Subcutaneous abdominal adipose tissue (tissue), 5 donors: ENCODE data around the gene TBCC.
A peak's percentile ranks its signal among the peaks of the same experiment; 100 is the strongest.
"Not testable (repeated sequence)": the region's sequence is repeated elsewhere in the genome, so short reads cannot be mapped to it uniquely, and the experiment has no call there.

ENCODE experiments used
- H3K27ac ChIP-seq: one replicate; pipeline ENCODE4 v1.7.0; 2013; ENCODE audit warnings: low read depth, mild to moderate bottlenecking, inconsistent platforms, low read length, moderate library complexity
- H3K27me3 ChIP-seq, 5 donors: one replicate each; pipeline ENCODE4 v1.7.0; 2013; ENCODE audit warnings: low read length in 5 of 5, inconsistent platforms in 1 of 5; ENCODE audit not compliant: control insufficient read depth in 5 of 5, insufficient read depth in 4 of 5
- H3K36me3 ChIP-seq, 5 donors: one replicate each; pipeline ENCODE4 v1.7.0; 2013; ENCODE audit warnings: low read length in 5 of 5; ENCODE audit not compliant: control insufficient read depth in 5 of 5, insufficient read depth in 5 of 5
- H3K4me1 ChIP-seq, 5 donors: one replicate each; pipeline ENCODE4 v1.7.0; 2013; ENCODE audit warnings: low read length in 5 of 5, mild to moderate bottlenecking in 3 of 5, moderate library complexity in 1 of 5; ENCODE audit not compliant: control insufficient read depth in 5 of 5, insufficient read depth in 5 of 5
- H3K4me3 ChIP-seq, 5 donors: one replicate each; pipeline ENCODE4 v1.7.0; 2013; ENCODE audit warnings: low read length in 5 of 5, low read depth in 1 of 5
- H3K9ac ChIP-seq, 5 donors: one replicate each; pipeline ENCODE4 v1.7.0; 2013; ENCODE audit warnings: low read length in 5 of 5, mild to moderate bottlenecking in 4 of 5, moderate library complexity in 3 of 5
- H3K9me3 ChIP-seq, 5 donors: one replicate each; pipeline ENCODE4 v1.7.0; 2013; ENCODE audit warnings: low read length in 5 of 5; ENCODE audit not compliant: control insufficient read depth in 5 of 5
- donor health status: healthy.
- donor health status: healthy.
- donor health status: healthy.
- donor health status: healthy.
- donor health status: healthy.

The TBCC gene

GRCh38 chr6:42735976-42736375, 9.9 kb downstream of the TBCC start:
- no peak overlapping the region for H3K27ac ChIP-seq
- peak overlapping the region in 1 of 5 donors; percentile 26 for H3K9ac ChIP-seq
- no peaks in the 10 kb centered on the region for H3K9me3 ChIP-seq
- no peak overlapping the region for H3K4me3 ChIP-seq
- H3K27me3 ChIP-seq = peaks cover 0 to 5% (median 0%) of the 10 kb centered on the region in 5 donors
- H3K4me1 ChIP-seq = no peaks in the 10 kb centered on the region
- no peaks in the 10 kb centered on the region for H3K36me3 ChIP-seq

- not testable (repeated sequence) for H3K36me3 ChIP-seq, H3K9ac ChIP-seq, H3K4me1 ChIP-seq, H3K9me3 ChIP-seq, H3K27ac ChIP-seq, H3K4me3 ChIP-seq, H3K27me3 ChIP-seq
Measured at GRCh38 chr6:42733867-42734481, 11.9 kb downstream of the TBCC start.

- Histone ChIP-seq H3K36me3 (no peaks in the 10 kb centered on the region), H3K27ac (no peak overlapping the region), H3K9ac (no peak overlapping the region), H3K4me1 (peaks cover 2 to 18% (median 15%) of the 10 kb centered on the region in 5 donors), H3K4me3 (no peak overlapping the region), H3K27me3 (no peaks in the 10 kb centered on the region), H3K9me3 (no peaks in the 10 kb centered on the region)
Measured at GRCh38 chr6:42729731-42730130, 16.2 kb downstream of the TBCC start.

- Histone ChIP-seq H3K27ac (no peak overlapping the region), H3K9me3 (no peaks in the 10 kb centered on the region), H3K9ac (peak overlapping the region in 2 of 5 donors; percentile 59 to 77), H3K4me3 (peak overlapping the region in 3 of 5 donors; percentile 69 to 75 (median 69)), H3K36me3 (no peaks in the 10 kb centered on the region), H3K4me1 (peaks cover 2 to 18% (median 15%) of the 10 kb centered on the region in 5 donors), H3K27me3 (no peaks in the 10 kb centered on the region)
Measured at GRCh38 chr6:42727627-42728026, 18.3 kb downstream of the TBCC start.

GRCh38 chr6:42727087-42727611, 18.8 kb downstream of the TBCC start:
- Histone ChIP-seq H3K4me3 (peak overlapping the region; percentile 69 to 84 (median 75)), H3K4me1 (peaks cover 2 to 18% (median 15%) of the 10 kb centered on the region in 5 donors), H3K9ac (peak overlapping the region in 4 of 5 donors; percentile 59 to 77 (median 65)), H3K36me3 (no peaks in the 10 kb centered on the region), H3K27me3 (no peaks in the 10 kb centered on the region), H3K9me3 (no peaks in the 10 kb centered on the region), H3K27ac (peak overlapping the region; percentile 5)

GRCh38 chr6:42726485-42727086, 19.3 kb downstream of the TBCC start:
- Histone ChIP-seq H3K27me3 (peaks cover 0 to 1% (median 0%) of the 10 kb centered on the region in 5 donors), H3K9ac (peak overlapping the region; percentile 6 to 77 (median 64)), H3K27ac (peak overlapping the region; percentile 31), H3K9me3 (no peaks in the 10 kb centered on the region), H3K4me1 (peaks cover 2 to 18% (median 15%) of the 10 kb centered on the region in 5 donors), H3K36me3 (no peaks in the 10 kb centered on the region), H3K4me3 (peak overlapping the region; percentile 69 to 84 (median 75))

GRCh38 chr6:42726026-42726425, 19.9 kb downstream of the TBCC start:
- H3K9ac ChIP-seq = peak overlapping the region in 1 of 5 donors; percentile 64
- peak overlapping the region; percentile 31 for H3K27ac ChIP-seq
- peaks cover 2 to 18% (median 15%) of the 10 kb centered on the region in 5 donors for H3K4me1 ChIP-seq
- H3K4me3 ChIP-seq = peak overlapping the region in 3 of 5 donors; percentile 69 to 84 (median 75)
- no peaks in the 10 kb centered on the region for H3K36me3 ChIP-seq
- H3K27me3 ChIP-seq = peaks cover 0 to 3% (median 0%) of the 10 kb centered on the region in 5 donors
- H3K9me3 ChIP-seq = no peaks in the 10 kb centered on the region

- Histone ChIP-seq H3K4me1 (peaks cover 2 to 18% (median 15%) of the 10 kb centered on the region in 5 donors), H3K27me3 (peaks cover 0 to 3% (median 0%) of the 10 kb centered on the region in 5 donors), H3K4me3 (no peak overlapping the region), H3K36me3 (no peaks in the 10 kb centered on the region), H3K27ac (no peak overlapping the region), H3K9ac (no peak overlapping the region), H3K9me3 (no peaks in the 10 kb centered on the region)
Measured at GRCh38 chr6:42724825-42725224, 21.1 kb downstream of the TBCC start.

GRCh38 chr6:42722497-42722896, 23.4 kb downstream of the TBCC start, which contains the start of gene PRPH2:
Gene PRPH2, minus strand, starts transcription at chr6:42722597. Its CDS starts 263 bp downstream, at chr6:42722334.
- Histone ChIP-seq H3K27ac (no peak within 1 kb of the TSS), H3K27me3 (peaks cover 0 to 3% (median 0%) of the 10 kb centered on the region in 5 donors), H3K9ac (no peak within 1 kb of the TSS), H3K4me1 (peaks cover 2 to 17% (median 15%) of the 10 kb centered on the region in 5 donors), H3K9me3 (no peaks in the 10 kb centered on the region), H3K36me3 (no peaks in the 10 kb centered on the region), H3K4me3 (no peak within 1 kb of the TSS)

GRCh38 chr6:42720739-42721138, 25.2 kb downstream of the TBCC start:
- Histone ChIP-seq H3K9ac (no peak overlapping the region), H3K36me3 (no peaks in the 10 kb centered on the region), H3K9me3 (no peaks in the 10 kb centered on the region), H3K4me1 (peaks cover 0 to under 1% (median 0%) of the 10 kb centered on the region in 5 donors), H3K4me3 (no peak overlapping the region), H3K27ac (no peak overlapping the region), H3K27me3 (peaks cover 0 to 3% (median 0%) of the 10 kb centered on the region in 5 donors)
